HCT116 (cell line): ENCODE measurements around the gene PCDH10. TPM values are rescaled to one million over a fixed set of nuclear protein-coding genes. Genes with fewer than 3 reads are reported as not detected.

Source experiments
- ATAC-seq: fragments of 200-7000 bp; cut with Tn5 transposase; 2 replicates; pipeline ENCODE4 v1.9.1; 2020; ENCODE audit warnings: mild to moderate bottlenecking, moderate library complexity
- BruUV-seq: library from RNA; stranded (reverse); fragments of 400-500 nt; replicated peaks from 2 replicates; lab custom pipeline; 2021; lab: Mats Ljungman, UMichigan
- CTCF ChIA-PET: fragments of 300-600 bp; sonication (Branson Sonifier 250); formaldehyde crosslinking; loops from one replicate; lab custom pipeline; 2021; ENCODE audit warnings: antibody characterized with exemption; lab: Charles Lee
- POLR2A ChIA-PET: fragments of 300-600, 350-600 bp; sonication (Branson Sonifier 250); formaldehyde crosslinking; loops from one replicate; lab custom pipeline; 2021; ENCODE audit warnings: antibody characterized with exemption; lab: Charles Lee
- RAD21 ChIA-PET, 2 experiments: fragments of 300-600 bp; sonication (Branson Sonifier 250); formaldehyde crosslinking; loops; one replicate each; lab custom pipeline; 2023; ENCODE audit warnings: low total read pairs in 2 of 2; ENCODE audit not compliant: uncharacterized antibody in 2 of 2, unreplicated experiment in 2 of 2, low non-redundant PET in 1 of 2; lab: Charles Lee
- DNase-seq: peaks from one replicate; pipeline ENCODE4 v3.0.0-alpha.2; 2010; ENCODE audit warnings: low read depth, low spot score
- H2AFZ ChIP-seq: fragments of 200-600 bp; shearing (Covaris generic), sonication (generic); 2 replicates; pipeline ENCODE4 v1.6.1; 2017; ENCODE audit warnings: low read depth, mixed run types, mixed read lengths, antibody characterized with exemption, low read length; ENCODE audit not compliant: poor library complexity, severe bottlenecking
- H3K27ac ChIP-seq: 2 replicates; pipeline ENCODE4 v1.5.1; 2012; ENCODE audit warnings: low read depth, low read length
- H3K27me3 ChIP-seq: fragments of 200-600 bp; sonication (generic); 2 replicates; pipeline ENCODE4 v1.6.1; 2016; ENCODE audit warnings: mixed run types, low read length, mixed read lengths; ENCODE audit not compliant: insufficient read depth
- H3K36me3 ChIP-seq, 2 experiments: fragments of 200-500 bp in 1 of 2; fragments of 200-600 bp in 1 of 2; sonication (Bioruptor generic) in 1 of 2; sonication (generic) in 1 of 2; 2 replicates each; pipeline versions ENCODE4 v1.5.1 to v1.6.1; 2014 to 2016; ENCODE audit warnings: low read length in 2 of 2, inconsistent platforms in 1 of 2, mixed read lengths in 1 of 2, mixed run types in 1 of 2; ENCODE audit not compliant: insufficient read depth in 2 of 2, control insufficient read depth in 1 of 2
- H3K4me1 ChIP-seq, 2 experiments: fragments of 200-600 bp in 1 of 2; sonication (generic) in 1 of 2; 2 replicates each; pipeline versions ENCODE4 v1.5.1 to v1.6.1; 2012 to 2017; ENCODE audit warnings: low read length in 2 of 2, inconsistent platforms in 1 of 2, mild to moderate bottlenecking in 1 of 2, mixed read lengths in 1 of 2, mixed run types in 1 of 2, moderate library complexity in 1 of 2; ENCODE audit not compliant: insufficient read depth in 2 of 2, control insufficient read depth in 1 of 2
- H3K4me2 ChIP-seq: fragments of 200-600 bp; sonication (generic); 2 replicates; pipeline ENCODE4 v1.6.1; 2017; ENCODE audit warnings: mixed run types, low read length, mixed read lengths
- H3K4me3 ChIP-seq, 2 experiments: fragments of 200-600 bp in 1 of 2; sonication (generic) in 1 of 2; replicated peaks in 1 of 2; 2 replicates each; pipeline ENCODE4 v1.5.1; 2011 to 2016; ENCODE audit warnings: low read length in 2 of 2, control low read depth in 1 of 2, low read depth in 1 of 2, mild to moderate bottlenecking in 1 of 2, mixed read lengths in 1 of 2, mixed run types in 1 of 2
- H3K79me2 ChIP-seq: fragments of 200-600 bp; sonication (generic); 2 replicates; pipeline ENCODE4 v1.6.1; 2017; ENCODE audit warnings: mild to moderate bottlenecking, mixed run types, low read length, moderate library complexity, mixed read lengths; ENCODE audit not compliant: insufficient read depth
- H3K9ac ChIP-seq: fragments of 200-600 bp; sonication (generic); 2 replicates; pipeline ENCODE4 v1.6.1; 2016; ENCODE audit warnings: low read length, mixed read lengths
- H3K9me2 ChIP-seq: fragments of 200-600 bp; sonication (generic), shearing (Covaris generic); 2 replicates; pipeline ENCODE4 v1.6.1; 2017; ENCODE audit warnings: mixed run types, mild to moderate bottlenecking, moderate library complexity; ENCODE audit not compliant: insufficient read depth
- H3K9me3 ChIP-seq, 2 experiments: fragments of 200-500 bp in 1 of 2; fragments of 200-600 bp in 1 of 2; sonication (Bioruptor generic) in 1 of 2; sonication (generic) in 1 of 2; 2 replicates each; pipeline ENCODE4 v1.6.1; 2014 to 2017; ENCODE audit warnings: low read length in 2 of 2, mixed read lengths in 2 of 2, inconsistent platforms in 1 of 2, low read depth in 1 of 2, mild to moderate bottlenecking in 1 of 2, mixed run types in 1 of 2, moderate library complexity in 1 of 2; ENCODE audit not compliant: control insufficient read depth in 1 of 2, insufficient read depth in 1 of 2
- H4K20me1 ChIP-seq: fragments of 200-600 bp; sonication (generic), shearing (Covaris generic); 2 replicates; pipeline ENCODE4 v1.6.1; 2017; ENCODE audit warnings: mixed run types, mild to moderate bottlenecking, moderate library complexity; ENCODE audit not compliant: insufficient read depth
- ATF3 ChIP-seq: IDR thresholded peaks from 2 replicates; pipeline ENCODE4 v1.6.1; 2012
- CBX3 ChIP-seq: IDR thresholded peaks from 2 replicates; pipeline ENCODE4 v1.6.1; 2012; ENCODE audit warnings: low read depth
- CEBPB ChIP-seq: IDR thresholded peaks from 2 replicates; pipeline ENCODE4 v1.6.1; 2012; ENCODE audit warnings: low read depth
- FOSL1 ChIP-seq: IDR thresholded peaks from 2 replicates; pipeline ENCODE4 v1.6.1; 2012; ENCODE audit warnings: low read depth
- JUND ChIP-seq: IDR thresholded peaks from 2 replicates; pipeline ENCODE4 v1.6.1; 2012
- MAX ChIP-seq: IDR thresholded peaks from 2 replicates; pipeline ENCODE4 v1.6.1; 2012
- POLR2A ChIP-seq: IDR thresholded peaks from 2 replicates; pipeline ENCODE4 v1.7.0; 2011; ENCODE audit warnings: borderline replicate concordance; ENCODE audit not compliant: insufficient read depth, insufficient read length; ENCODE audit errors: extremely low read depth
- REST ChIP-seq: IDR thresholded peaks from 2 replicates; pipeline ENCODE4 v1.6.1; 2012; ENCODE audit warnings: low read depth
- SP1 ChIP-seq: IDR thresholded peaks from 2 replicates; pipeline ENCODE4 v1.6.1; 2012; ENCODE audit warnings: low read depth
- SRF ChIP-seq: IDR thresholded peaks from 2 replicates; pipeline ENCODE4 v1.6.1; 2012; ENCODE audit warnings: low read depth
- YY1 ChIP-seq: IDR thresholded peaks from 2 replicates; pipeline ENCODE4 v1.6.1; 2011; ENCODE audit warnings: low read length, low read depth, moderate library complexity, mild to moderate bottlenecking; ENCODE audit not compliant: insufficient replicate concordance; ENCODE audit errors: extremely low read depth
- intact Hi-C: fragments of 100-400 bp; cut with micrococcal nuclease; formaldehyde crosslinking; loops from 2 replicates; pipeline ENCODE4 v1.10.0; 2022
- total RNA-seq: library from RNA; stranded (reverse); gene quantifications from one replicate; pipeline ENCODE4 v1.2.1, GENCODE V29; 2021; ENCODE audit not compliant: unreplicated experiment
- TF ChIP-seq, protein P1 (sequence below), 3 experiments: fragments of 200-600 bp in 1 of 3; sonication (generic) in 1 of 3; IDR thresholded peaks in 2 of 3; conservative IDR thresholded peaks in 1 of 3; 2 replicates each; pipeline ENCODE4 v1.5.1; 2012 to 2017; ENCODE audit warnings: low read depth in 2 of 3, low read length in 2 of 3, antibody characterized with exemption in 1 of 3, borderline replicate concordance in 1 of 3, control low read depth in 1 of 3, mild to moderate bottlenecking in 1 of 3, mixed read lengths in 1 of 3, mixed run types in 1 of 3, moderate library complexity in 1 of 3; ENCODE audit not compliant: insufficient read depth in 1 of 3

Gene PCDH10
- total RNA-seq, 1 experiment from 2014 or later = not detected

- RAD21 ChIA-PET = interaction anchor here (0.5 to 1.4 kb wide), 3 partner anchors 42 to 1759 kb away, joined by 3 read pairs; no protein-coding TSS in a partner anchor
- POLR2A ChIA-PET = no interaction called here
- no peak overlapping the region for H2AFZ ChIP-seq
- DNase-seq = no peak
- H3K79me2 ChIP-seq = no peaks in the 10 kb centered on the region
- H3K27me3 ChIP-seq = no peaks in the 10 kb centered on the region
- no peaks in the 10 kb centered on the region for H4K20me1 ChIP-seq
- no peak overlapping the region for H3K4me2 ChIP-seq
- no TSS peak for BruUV-seq
- TF ChIP-seq CBX3 (no peak), SRF (no peak), ATF3 (no peak), YY1 (no peak), REST (no peak), SP1 (no peak), JUND (no peak), CEBPB (no peak), FOSL1 (no peak), POLR2A (no peak), MAX (no peak)
- TF ChIP-seq, protein P1, sequence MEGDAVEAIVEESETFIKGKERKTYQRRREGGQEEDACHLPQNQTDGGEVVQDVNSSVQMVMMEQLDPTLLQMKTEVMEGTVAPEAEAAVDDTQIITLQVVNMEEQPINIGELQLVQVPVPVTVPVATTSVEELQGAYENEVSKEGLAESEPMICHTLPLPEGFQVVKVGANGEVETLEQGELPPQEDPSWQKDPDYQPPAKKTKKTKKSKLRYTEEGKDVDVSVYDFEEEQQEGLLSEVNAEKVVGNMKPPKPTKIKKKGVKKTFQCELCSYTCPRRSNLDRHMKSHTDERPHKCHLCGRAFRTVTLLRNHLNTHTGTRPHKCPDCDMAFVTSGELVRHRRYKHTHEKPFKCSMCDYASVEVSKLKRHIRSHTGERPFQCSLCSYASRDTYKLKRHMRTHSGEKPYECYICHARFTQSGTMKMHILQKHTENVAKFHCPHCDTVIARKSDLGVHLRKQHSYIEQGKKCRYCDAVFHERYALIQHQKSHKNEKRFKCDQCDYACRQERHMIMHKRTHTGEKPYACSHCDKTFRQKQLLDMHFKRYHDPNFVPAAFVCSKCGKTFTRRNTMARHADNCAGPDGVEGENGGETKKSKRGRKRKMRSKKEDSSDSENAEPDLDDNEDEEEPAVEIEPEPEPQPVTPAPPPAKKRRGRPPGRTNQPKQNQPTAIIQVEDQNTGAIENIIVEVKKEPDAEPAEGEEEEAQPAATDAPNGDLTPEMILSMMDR (IDR thresholded peaks at IDR 0.05 in 2 of 3, conservative IDR thresholded peaks at IDR 0.05 in 1 of 3; ENCODE audit: borderline replicate concordance in 1 of 3, insufficient read depth in 1 of 3, low read depth in 2 of 3, low read length in 2 of 3) = no peak
- intact Hi-C loops = loop anchor here (5.0 to 10.0 kb wide), 2 partner anchors 335 to 1757 kb away; no protein-coding TSS in a partner anchor
- no peak overlapping the region for H3K9ac ChIP-seq
- no peak overlapping the region for H3K4me3 ChIP-seq
- no peaks in the 10 kb centered on the region for H3K9me3 ChIP-seq
- no peaks in the 10 kb centered on the region for H3K36me3 ChIP-seq
- ATAC-seq = no peak
- H3K27ac ChIP-seq = no peak overlapping the region
- no peaks in the 10 kb centered on the region for H3K9me2 ChIP-seq
- CTCF ChIA-PET = interaction anchor here (0.8 to 1.3 kb wide), 5 partner anchors 10 to 1786 kb away, joined by 3 to 4 read pairs (median 4); no protein-coding TSS in a partner anchor
- no peaks in the 10 kb centered on the region for H3K4me1 ChIP-seq
Measured at GRCh38 chr4:133147286-133147821, 1.7 kb upstream of the PCDH10 start.
